SU-DHL-6 (cell line): Measurements from ENCODE around the gene NCAPG2.

ENCODE experiments used
- H2AFZ ChIP-seq: fragments of 200-600 bp; sonication (generic); 2 replicates; pipeline ENCODE4 v1.6.1; 2014; ENCODE audit warnings: low read depth, mild to moderate bottlenecking, moderate library complexity, mixed read lengths, antibody characterized with exemption, low read length; ENCODE audit not compliant: severe bottlenecking
- H3F3A ChIP-seq: fragments of 200-600 bp; shearing (Covaris generic); 2 replicates; pipeline ENCODE4 v1.6.0; 2016; ENCODE audit warnings: antibody characterized with exemption, mild to moderate bottlenecking; ENCODE audit not compliant: insufficient read depth
- H3K27ac ChIP-seq: fragments of 200-600 bp; sonication (generic); 2 replicates; pipeline ENCODE4 v1.5.1; 2016; ENCODE audit warnings: low read depth, mild to moderate bottlenecking, low read length, moderate library complexity, mixed read lengths
- H3K27me3 ChIP-seq: fragments of 200-600 bp; sonication (generic), shearing (Covaris generic); 2 replicates; pipeline ENCODE4 v1.6.0; 2014; ENCODE audit warnings: mild to moderate bottlenecking, low read length
- H3K36me3 ChIP-seq: fragments of 200-600 bp; sonication (generic); 2 replicates; pipeline ENCODE4 v1.6.1; 2014; ENCODE audit warnings: mild to moderate bottlenecking, low read length, mixed read lengths
- H3K4me2 ChIP-seq: fragments of 300-600, 200-600 bp; shearing (Covaris generic), sonication (generic); 2 replicates; pipeline ENCODE4 v1.6.0; 2014; ENCODE audit warnings: low read length, low read depth, mild to moderate bottlenecking; ENCODE audit not compliant: poor library complexity, severe bottlenecking
- H3K4me3 ChIP-seq: fragments of 200-600 bp; sonication (generic); 2 replicates; pipeline ENCODE4 v1.5.1; 2014; ENCODE audit warnings: antibody characterized with exemption, low read length, mild to moderate bottlenecking, mixed read lengths; ENCODE audit not compliant: insufficient read depth, poor library complexity, severe bottlenecking
- H3K79me2 ChIP-seq: fragments of 200-600 bp; sonication (generic); 2 replicates; pipeline ENCODE4 v1.6.1; 2014; ENCODE audit warnings: mild to moderate bottlenecking, low read length, moderate library complexity; ENCODE audit not compliant: insufficient read depth
- H3K9ac ChIP-seq: fragments of 200-600 bp; sonication (generic); 2 replicates; pipeline ENCODE4 v1.7.0; 2014; ENCODE audit warnings: mild to moderate bottlenecking, low read length
- H3K9me2 ChIP-seq: fragments of 200-600 bp; sonication (generic); replicated peaks from 2 replicates; pipeline ENCODE4 v1.6.1; 2014; ENCODE audit warnings: low read length; ENCODE audit not compliant: insufficient read depth
- H3K9me3 ChIP-seq: fragments of 200-600 bp; sonication (generic); 2 replicates; pipeline ENCODE4 v1.6.1; 2014; ENCODE audit warnings: low read length, mixed read lengths; ENCODE audit not compliant: insufficient read depth
- H4K20me1 ChIP-seq: fragments of 200-600 bp; sonication (generic); 2 replicates; pipeline ENCODE4 v1.6.1; 2014; ENCODE audit warnings: low read depth, mild to moderate bottlenecking, antibody characterized with exemption, low read length, moderate library complexity, mixed read lengths
- CTCF ChIP-seq: fragments of 200-600 bp; sonication (generic); IDR thresholded peaks from one replicate; pipeline ENCODE4 v1.5.1; 2017; ENCODE audit warnings: antibody characterized with exemption, mild to moderate bottlenecking, low read length, moderate library complexity; ENCODE audit not compliant: insufficient read depth, poor library complexity, severe bottlenecking
- EZH2phosphoT487 ChIP-seq: fragments of 200-600 bp; sonication (generic), shearing (Covaris generic); conservative IDR thresholded peaks from 2 replicates; pipeline ENCODE4 v1.6.1; 2018; ENCODE audit warnings: mild to moderate bottlenecking, antibody characterized with exemption, low read length, moderate library complexity, mixed read lengths

The NCAPG2 gene

GRCh38 chr7:158646766-158647474, 57.7 kb downstream of the NCAPG2 start:
- H3K27ac ChIP-seq, result no peak overlapping the region
- no peak overlapping the region for H3K4me2 ChIP-seq
- H3K79me2 ChIP-seq, result peaks cover 15% of the 10 kb centered on the region; the same call in 1 of the 2 replicates
- TF ChIP-seq CTCF, result peak; percentile 48
- TF ChIP-seq EZH2phosphoT487, result no peak
- no peaks in the 10 kb centered on the region for H4K20me1 ChIP-seq
- H3K27me3 ChIP-seq, result no peaks in the 10 kb centered on the region
- H3K9ac ChIP-seq, result no peak overlapping the region
- no peak overlapping the region for H3K4me3 ChIP-seq
- H3K36me3 ChIP-seq, result peaks cover 73% of the 10 kb centered on the region
- H2AFZ ChIP-seq, result no peak overlapping the region
- H3F3A ChIP-seq, result no peaks in the 10 kb centered on the region
- H3K9me2 ChIP-seq, result no peaks in the 10 kb centered on the region
- no peaks in the 10 kb centered on the region for H3K9me3 ChIP-seq

GRCh38 chr7:158645842-158646241, 58.8 kb downstream of the NCAPG2 start:
- Histone ChIP-seq H3K9me2 (no peaks in the 10 kb centered on the region), H3K36me3 (peaks cover 74% of the 10 kb centered on the region), H3K4me2 (no peak overlapping the region), H3F3A (no peaks in the 10 kb centered on the region), H3K79me2 (peaks cover 15% of the 10 kb centered on the region; the same call in 1 of the 2 replicates), H3K27me3 (no peaks in the 10 kb centered on the region), H4K20me1 (no peaks in the 10 kb centered on the region), H3K4me3 (no peak overlapping the region), H2AFZ (no peak overlapping the region), H3K27ac (no peak overlapping the region), H3K9me3 (no peaks in the 10 kb centered on the region), H3K9ac (no peak overlapping the region)
- TF ChIP-seq CTCF (no peak), EZH2phosphoT487 (no peak)

- Histone ChIP-seq H3K9ac (no peak overlapping the region), H2AFZ (no peak overlapping the region), H3F3A (no peaks in the 10 kb centered on the region), H3K9me2 (no peaks in the 10 kb centered on the region), H4K20me1 (no peaks in the 10 kb centered on the region; the same call in 1 of the 2 replicates), H3K79me2 (no peaks in the 10 kb centered on the region), H3K4me2 (no peak overlapping the region), H3K27ac (no peak overlapping the region), H3K27me3 (no peaks in the 10 kb centered on the region), H3K36me3 (peaks cover 58% of the 10 kb centered on the region), H3K4me3 (no peak overlapping the region), H3K9me3 (no peaks in the 10 kb centered on the region)
- TF ChIP-seq EZH2phosphoT487, result no peak
- TF ChIP-seq CTCF, result no peak
These were observed 62.5 kb downstream of the NCAPG2 start for GRCh38 chr7:158642149-158642548.
